SIG-M5 (cell line): Measurements from ENCODE around the gene LRIT2.
"Not testable (repeated sequence)": the region's sequence is repeated elsewhere in the genome, so short reads cannot be mapped to it uniquely, and the experiment has no call there.

Experiments
- DNase-seq: peaks from one replicate; lab custom pipeline; 2025; lab: John Stamatoyannopoulos, UW

The LRIT2 gene

GRCh38 chr10:84180386-84180785 lies 45.0 kb downstream of the LRIT2 start:
- DNase-seq, result not testable (repeated sequence)

GRCh38 chr10:84179059-84179710 lies 46.2 kb downstream of the LRIT2 start:
- no peak for DNase-seq

- DNase-seq, result no peak
Measured at GRCh38 chr10:84178160-84178609, 47.2 kb downstream of the LRIT2 start.

- DNase-seq, result no peak
Measured at GRCh38 chr10:84177541-84178141, 47.7 kb downstream of the LRIT2 start.

- DNase-seq, result no peak
Measured at GRCh38 chr10:84176836-84177474, 48.4 kb downstream of the LRIT2 start.

GRCh38 chr10:84176351-84176750 lies 49.0 kb downstream of the LRIT2 start:
- DNase-seq, result no peak

- no peak for DNase-seq
Measured at GRCh38 chr10:84175436-84175835, 49.9 kb downstream of the LRIT2 start.

GRCh38 chr10:84173501-84173929 lies 51.8 kb downstream of the LRIT2 start, which contains the start of gene GPR15LG:
TSS of gene GPR15LG (plus strand) at chr10:84173801. CDS start at chr10:84173852, 51 bp downstream.
- no peak for DNase-seq

GRCh38 chr10:84172467-84173356 lies 52.6 kb downstream of the LRIT2 start:
- no peak for DNase-seq

- DNase-seq, result not testable (repeated sequence)
Measured at GRCh38 chr10:84171700-84172466, 53.5 kb downstream of the LRIT2 start.

- not testable (repeated sequence) for DNase-seq
Measured at GRCh38 chr10:84171237-84171636, 54.1 kb downstream of the LRIT2 start.
